GM12892 (cell line): ENCODE data around the gene NCAPH2.

Experiments used
- DNase-seq: peaks from one replicate; pipeline ENCODE4 v3.0.0; 2011; ENCODE audit not compliant: insufficient read length
- FAIRE-seq: peaks from 2 replicates; lab custom pipeline; 2011; peaks lifted over from hg19 to GRCh38; lab: Jason Lieb, UNC
- POLR2A ChIP-seq: IDR thresholded peaks from 2 replicates; pipeline ENCODE4 v1.6.1; 2011; ENCODE audit warnings: low read depth, low read length, control low read depth
- POLR2AphosphoS5 ChIP-seq: IDR thresholded peaks from 2 replicates; pipeline ENCODE4 v1.6.1; 2011; ENCODE audit warnings: low read depth, low read length, control low read depth
- TAF1 ChIP-seq: IDR thresholded peaks from 2 replicates; pipeline ENCODE4 v1.6.1; 2011; ENCODE audit warnings: low read depth, mild to moderate bottlenecking, control low read depth, low read length, borderline replicate concordance

NCAPH2 gene

GRCh38 chr22:50550395-50550794 is 42.4 kb downstream of the NCAPH2 start:
- FAIRE-seq (no peak), DNase-seq (no peak)
- TF ChIP-seq TAF1: no peak
- no peak for TF ChIP-seq POLR2A
- TF ChIP-seq POLR2AphosphoS5: no peak

DNA sequence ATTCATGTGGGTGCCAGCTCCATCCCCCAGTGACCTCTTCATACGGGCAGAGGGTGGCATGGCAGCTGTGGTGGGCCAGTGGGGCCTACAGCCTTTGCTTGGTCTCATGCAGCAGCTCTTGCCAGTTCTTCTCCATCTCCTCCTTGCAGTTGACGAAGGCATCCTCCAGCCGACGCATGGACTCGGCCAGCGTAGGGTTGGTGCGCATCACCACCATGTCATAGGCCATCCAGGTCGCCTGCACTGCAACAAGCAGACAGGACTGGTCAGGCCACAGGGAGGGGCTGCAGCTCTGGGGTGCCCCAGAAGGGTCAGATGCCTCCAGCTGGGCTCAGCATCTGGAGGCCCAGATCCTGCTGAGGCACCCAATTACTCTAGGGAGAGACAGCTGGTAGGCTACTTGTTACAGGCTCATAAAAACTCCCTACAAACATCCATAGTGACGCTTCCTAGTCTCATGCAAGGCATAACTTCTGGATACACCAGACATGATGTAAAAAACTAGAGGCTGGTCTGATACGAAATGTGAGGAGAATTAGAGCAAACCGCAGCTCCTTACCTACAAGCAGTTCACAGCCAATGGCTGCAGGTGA is 43.2 kb downstream of the NCAPH2 start:
- FAIRE-seq (no peak), DNase-seq (no peak)
- TF ChIP-seq POLR2AphosphoS5 (no peak), POLR2A (no peak), TAF1 (no peak)

DNA sequence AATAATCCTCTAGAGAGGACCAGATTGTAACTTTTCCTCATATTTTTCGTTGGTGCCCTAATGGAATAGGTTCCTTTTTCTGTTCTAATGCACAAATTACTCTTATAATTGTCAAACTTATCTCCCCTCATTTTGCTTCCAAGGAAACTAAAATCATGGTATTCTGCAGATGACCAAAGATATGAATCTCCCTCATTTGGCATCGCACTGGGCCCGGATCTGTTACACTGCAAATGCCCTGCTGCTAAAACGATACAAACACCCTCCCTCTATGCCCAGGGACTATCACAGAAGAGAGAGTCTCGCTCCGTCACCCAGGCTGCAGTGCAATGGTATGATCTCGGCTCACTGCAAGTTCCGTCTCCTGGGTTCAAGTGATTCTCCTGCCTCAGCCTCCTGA is 45.3 kb downstream of the NCAPH2 start:
- DNase-seq: no peak
- TF ChIP-seq POLR2A: no peak
- no peak for TF ChIP-seq POLR2AphosphoS5
- TF ChIP-seq TAF1: no peak
- FAIRE-seq: no peak

GRCh38 chr22:50556703-50557102 is 48.7 kb downstream of the NCAPH2 start:
- no peak for FAIRE-seq
- TF ChIP-seq POLR2AphosphoS5: no peak
- DNase-seq: no peak

DNA sequence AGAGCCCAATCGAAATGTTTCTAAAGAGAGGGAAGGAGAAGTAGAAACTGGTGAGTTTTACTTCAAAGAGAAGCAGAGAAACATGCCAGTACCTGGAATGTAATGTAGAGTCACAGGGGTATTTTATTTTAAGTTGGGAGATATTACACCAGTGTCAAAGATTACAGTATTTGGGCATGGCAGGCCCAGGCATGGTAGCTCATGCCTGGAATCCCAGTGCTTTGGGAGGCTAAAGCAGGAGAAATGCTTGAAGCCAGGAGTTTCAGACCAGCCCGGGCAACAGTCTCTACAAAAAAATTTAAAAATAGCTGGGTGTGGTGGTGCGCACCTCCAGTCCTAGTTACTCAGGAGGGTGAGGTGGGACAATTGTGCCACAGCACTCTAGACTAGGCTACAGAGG is 52.0 kb downstream of the NCAPH2 start:
- FAIRE-seq: no peak
- TF ChIP-seq POLR2AphosphoS5 (no peak), POLR2A (no peak), TAF1 (no peak)

DNA sequence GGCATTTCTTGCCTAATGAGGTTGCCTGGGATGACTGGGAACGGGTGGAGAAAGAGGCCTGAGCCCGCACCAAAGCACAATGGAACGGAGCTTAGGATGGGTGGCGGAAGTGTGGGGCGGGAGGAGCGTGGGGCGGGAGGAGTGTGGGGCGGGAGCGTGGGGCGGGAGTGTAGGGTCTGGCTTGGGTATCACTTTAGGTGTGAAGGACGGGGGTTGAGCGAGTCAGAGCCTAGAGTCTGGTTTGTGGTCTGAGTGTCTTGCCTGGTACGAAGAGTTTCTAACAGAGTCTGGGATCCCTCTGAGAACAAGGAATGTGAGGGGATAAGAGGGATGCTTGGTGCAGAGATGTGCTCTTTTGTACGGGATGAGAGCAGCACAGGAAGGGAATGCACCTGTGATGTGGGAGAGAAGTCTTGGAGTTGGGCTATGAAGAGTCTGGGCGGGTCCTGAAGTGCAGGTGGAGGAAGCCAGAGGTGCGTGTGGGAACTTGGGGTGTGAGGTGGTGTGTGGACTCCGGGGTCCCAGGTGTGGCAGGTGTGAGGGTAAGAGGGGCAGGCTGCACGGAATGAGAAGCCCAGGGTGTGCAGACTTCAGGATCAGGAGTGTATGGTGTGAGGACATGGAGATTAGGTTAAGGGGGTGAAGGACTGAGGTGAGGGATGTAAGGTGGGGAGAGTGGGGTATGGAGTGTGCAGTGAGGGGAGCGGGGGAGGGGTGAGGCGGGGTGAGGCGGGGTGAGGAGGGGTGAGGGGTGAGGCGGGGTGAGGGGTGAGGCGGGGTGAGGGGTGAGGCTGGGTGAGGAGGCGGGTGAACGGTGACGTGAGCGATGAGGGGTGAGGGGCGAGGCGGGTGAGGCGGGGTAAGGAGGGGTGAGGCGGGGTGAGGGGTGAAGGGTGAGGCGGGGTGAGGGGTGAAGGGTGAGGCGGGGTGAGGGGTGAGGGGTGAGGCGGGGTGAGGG is 53.7 kb downstream of the NCAPH2 start:
- DNase-seq (no peak), FAIRE-seq (no peak)
- TF ChIP-seq POLR2AphosphoS5 (no peak), POLR2A (no peak)

More for the DNA sequence above, 52.0 kb downstream of the NCAPH2 start:
- no peak for DNase-seq

- peak; percentile 94 for DNase-seq
- TF ChIP-seq TAF1: no peak
- TF ChIP-seq POLR2AphosphoS5: no peak
- peak; percentile 43; the same call in 1 of the 2 replicates for TF ChIP-seq POLR2A
- peak; percentile 100 for FAIRE-seq
Observed at GRCh38 chr22:50562523-50563412, 54.7 kb downstream of the NCAPH2 start, which contains the start of gene SYCE3. SYCE3 (minus strand) TSS chr22:50562919; CDS start chr22:50556405, 6,514 bp downstream.

DNA sequence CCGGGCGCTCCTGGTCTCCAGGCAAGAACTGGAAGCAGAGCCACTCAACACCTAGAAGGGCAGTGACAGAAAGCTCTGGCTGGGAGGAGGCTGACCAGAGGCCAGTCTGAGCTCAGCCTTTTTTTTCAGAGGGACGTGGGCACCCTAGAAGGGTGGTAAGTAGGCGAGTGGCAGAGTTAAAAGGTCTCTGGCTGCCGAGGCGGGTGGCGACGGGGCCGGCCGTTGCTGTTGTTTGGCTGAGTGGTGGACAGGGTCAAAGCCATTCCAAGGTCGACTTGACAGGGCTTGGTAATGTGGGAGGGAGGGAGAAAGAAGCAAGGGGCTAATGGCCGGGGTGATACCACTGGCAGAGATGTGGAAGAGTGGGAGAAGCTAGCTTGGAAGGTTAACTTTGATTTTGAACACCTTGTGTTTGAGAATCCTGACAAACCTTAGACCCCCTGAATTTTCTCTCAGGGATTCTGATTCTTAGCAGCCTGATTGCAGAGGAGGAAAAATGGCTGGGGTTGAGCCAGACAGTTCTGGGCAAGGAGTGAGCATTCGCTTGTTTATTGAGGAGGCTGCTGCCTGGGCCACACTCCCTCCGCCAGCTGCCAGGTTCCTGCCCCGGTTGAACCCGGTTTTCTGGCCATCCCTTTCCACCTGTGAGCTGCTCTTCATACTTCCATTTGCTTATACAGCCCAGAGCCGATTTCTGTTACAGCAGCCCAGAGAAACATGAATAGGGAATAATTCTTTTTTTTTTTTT is 55.6 kb downstream of the NCAPH2 start:
- FAIRE-seq (no peak), DNase-seq (no peak)
- no peak for TF ChIP-seq POLR2AphosphoS5
- TF ChIP-seq TAF1: no peak
- no peak for TF ChIP-seq POLR2A

- TF ChIP-seq POLR2A (no peak), POLR2AphosphoS5 (no peak), TAF1 (no peak)
- no peak for DNase-seq
- no peak for FAIRE-seq
Observed at GRCh38 chr22:50564289-50564688, 56.3 kb downstream of the NCAPH2 start.

GRCh38 chr22:50567721-50568252 is 59.8 kb downstream of the NCAPH2 start:
- DNase-seq: no peak
- FAIRE-seq: no peak
- TF ChIP-seq POLR2AphosphoS5 (no peak), TAF1 (no peak), POLR2A (no peak)

GRCh38 chr22:50568626-50569025 is 60.6 kb downstream of the NCAPH2 start:
- DNase-seq: no peak
- FAIRE-seq: no peak
- TF ChIP-seq POLR2AphosphoS5: no peak
- no peak for TF ChIP-seq TAF1
- TF ChIP-seq POLR2A: no peak
